Measurements from ENCODE around the gene TTN.

- no peak for TF ChIP-seq CTCF (IDR thresholded peaks at IDR 0.05)
- TF ChIP-seq POLR2A (IDR thresholded peaks at IDR 0.05) = no peak
These were observed 309.1 kb downstream of the TTN start for GRCh38 chr2:178498137-178498536.

Data from testis (tissue), 2 donors.